Measurements from ENCODE around the gene ZNF878. TPM values are rescaled to one million over a fixed set of nuclear protein-coding genes. Genes with fewer than 3 reads are reported as not detected.

ZNF878 gene
- under 1 TPM in 3 of 4 donors, not detected in 1; 0.26 to 0.55 (median 0.28) TPM for total RNA-seq

DNA sequence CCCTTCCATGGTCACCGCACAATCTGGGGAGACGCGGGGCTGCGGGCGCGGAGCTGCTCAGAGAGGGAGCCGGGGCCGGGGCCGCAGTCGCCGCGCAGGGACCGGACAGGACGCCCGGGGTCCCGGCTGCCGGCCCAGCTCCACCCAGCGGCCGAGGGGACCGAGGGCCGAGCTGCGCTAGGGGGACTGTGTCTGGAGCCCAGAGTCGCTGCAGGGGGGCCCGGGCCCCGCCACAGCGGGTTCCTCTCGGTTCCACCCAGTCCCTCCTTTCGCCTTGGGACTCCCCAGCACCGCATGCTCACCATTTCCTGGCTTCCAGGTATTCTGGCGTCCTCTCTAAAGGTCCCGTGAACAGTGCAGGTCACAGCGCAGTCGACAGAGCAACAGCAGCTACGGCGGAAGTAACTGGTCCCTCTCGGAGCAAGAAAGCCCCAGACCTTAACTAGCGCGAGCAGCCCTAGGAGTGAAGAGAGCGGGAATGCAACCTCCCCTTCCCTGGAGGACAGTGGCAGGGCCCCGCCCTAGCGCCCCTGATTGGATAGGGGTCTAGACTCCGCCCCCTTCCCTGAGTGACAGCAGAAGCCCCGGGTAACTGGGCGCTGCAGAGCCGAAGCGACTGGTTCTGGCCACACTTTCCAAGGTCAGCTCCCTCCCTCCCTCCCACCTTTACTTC, at the start of gene ZNF878:
Gene ZNF878, minus strand, starts transcription at position 465 of the 673 bp plus-strand sequence. Its CDS starts 160 bp downstream, at position 305.
- Histone ChIP-seq H3K27ac (peak within 1 kb of the TSS; percentile 47 to 60), H3K9me3 (no peaks in the 10 kb centered on the region), H3K27me3 (no peaks in the 10 kb centered on the region), H3K4me3 (peak within 1 kb of the TSS; percentile 51 to 56), H3K4me1 (no peaks in the 10 kb centered on the region), H3K36me3 (no peaks in the 10 kb centered on the region)
- peak; percentile 85 to 88 for DNase-seq
- TF ChIP-seq, protein P1, sequence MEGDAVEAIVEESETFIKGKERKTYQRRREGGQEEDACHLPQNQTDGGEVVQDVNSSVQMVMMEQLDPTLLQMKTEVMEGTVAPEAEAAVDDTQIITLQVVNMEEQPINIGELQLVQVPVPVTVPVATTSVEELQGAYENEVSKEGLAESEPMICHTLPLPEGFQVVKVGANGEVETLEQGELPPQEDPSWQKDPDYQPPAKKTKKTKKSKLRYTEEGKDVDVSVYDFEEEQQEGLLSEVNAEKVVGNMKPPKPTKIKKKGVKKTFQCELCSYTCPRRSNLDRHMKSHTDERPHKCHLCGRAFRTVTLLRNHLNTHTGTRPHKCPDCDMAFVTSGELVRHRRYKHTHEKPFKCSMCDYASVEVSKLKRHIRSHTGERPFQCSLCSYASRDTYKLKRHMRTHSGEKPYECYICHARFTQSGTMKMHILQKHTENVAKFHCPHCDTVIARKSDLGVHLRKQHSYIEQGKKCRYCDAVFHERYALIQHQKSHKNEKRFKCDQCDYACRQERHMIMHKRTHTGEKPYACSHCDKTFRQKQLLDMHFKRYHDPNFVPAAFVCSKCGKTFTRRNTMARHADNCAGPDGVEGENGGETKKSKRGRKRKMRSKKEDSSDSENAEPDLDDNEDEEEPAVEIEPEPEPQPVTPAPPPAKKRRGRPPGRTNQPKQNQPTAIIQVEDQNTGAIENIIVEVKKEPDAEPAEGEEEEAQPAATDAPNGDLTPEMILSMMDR (IDR thresholded peaks at IDR 0.05), result peak in 1 of 4 experiments; percentile 3
- TF ChIP-seq POLR2A (IDR thresholded peaks at IDR 0.05), result peak; percentile 85 to 91
- intact Hi-C loops (cut with DNase I; ENCODE audit: low total_unique reads), result no loop called here

DNA sequence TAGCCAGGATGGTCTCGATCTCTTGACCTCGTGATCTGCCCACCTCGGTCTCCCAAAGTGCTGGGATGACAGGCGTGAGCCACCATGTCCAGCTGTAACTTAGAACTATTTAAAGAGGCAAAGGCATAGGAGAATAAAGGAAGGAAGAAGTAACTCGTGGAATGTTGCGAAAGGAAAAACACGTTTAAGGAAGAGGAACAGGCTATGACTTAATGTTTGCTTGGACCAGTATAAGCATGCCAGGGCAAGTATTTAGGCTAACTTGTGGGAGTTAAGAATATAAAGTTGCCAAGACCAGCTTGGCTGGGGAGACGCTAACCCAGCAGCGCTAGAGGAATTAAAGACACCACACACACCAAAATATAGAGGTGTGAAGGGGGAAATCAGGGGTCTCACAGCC, 45.3 kb upstream of the ZNF878 start:
- no peaks in the 10 kb centered on the region for H3K4me1 ChIP-seq
- no peak for TF ChIP-seq POLR2A (IDR thresholded peaks at IDR 0.05)
- TF ChIP-seq, protein P1 (IDR thresholded peaks at IDR 0.05), result no peak
- no peak for DNase-seq
- H3K4me3 ChIP-seq, result no peak overlapping the region
- no peaks in the 10 kb centered on the region for H3K27me3 ChIP-seq
- no peaks in the 10 kb centered on the region for H3K36me3 ChIP-seq
- intact Hi-C loops (cut with DNase I; ENCODE audit: low total_unique reads), result no loop called here
- no peak overlapping the region for H3K27ac ChIP-seq
- no peaks in the 10 kb centered on the region for H3K9me3 ChIP-seq

DNA sequence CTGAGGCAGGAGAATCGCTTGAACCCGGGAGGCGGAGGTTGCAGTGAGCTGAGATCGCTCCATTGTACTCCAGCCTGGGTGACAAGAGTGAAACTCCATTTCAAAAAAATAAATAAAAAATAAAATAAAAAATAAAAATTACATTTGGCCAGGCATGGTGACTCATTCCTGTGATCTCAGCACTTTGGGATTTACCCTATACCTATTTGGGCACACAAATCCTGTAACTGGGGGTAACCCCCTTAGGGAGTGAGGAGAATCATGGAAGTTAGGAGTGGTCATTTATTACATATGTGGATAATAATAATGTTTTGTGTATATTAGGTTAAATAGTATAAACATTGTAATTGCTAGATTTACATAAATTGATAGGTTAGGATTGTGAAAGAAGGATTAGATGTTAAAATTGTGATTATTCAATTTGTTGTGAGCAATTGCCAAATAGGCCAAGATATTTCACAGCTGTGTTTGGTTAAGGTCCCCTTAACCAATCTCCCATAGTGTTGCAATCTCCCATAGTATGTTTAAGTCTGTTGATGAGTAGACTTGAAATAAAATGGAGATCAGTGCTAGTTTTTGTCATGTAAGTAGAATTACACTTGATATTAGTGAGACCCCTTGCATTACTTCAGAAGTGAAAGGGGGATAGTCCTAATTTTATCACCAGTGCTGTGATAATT, 42.5 kb upstream of the ZNF878 start:
- H3K27ac ChIP-seq, result no peak overlapping the region
- no peak overlapping the region for H3K4me3 ChIP-seq
- no peaks in the 10 kb centered on the region for H3K4me1 ChIP-seq
- TF ChIP-seq, protein P1 (IDR thresholded peaks at IDR 0.05), result no peak
- TF ChIP-seq POLR2A (IDR thresholded peaks at IDR 0.05), result no peak
- intact Hi-C loops (cut with DNase I; ENCODE audit: low total_unique reads), result no loop called here
- H3K27me3 ChIP-seq, result no peaks in the 10 kb centered on the region
- H3K36me3 ChIP-seq, result no peaks in the 10 kb centered on the region
- no peaks in the 10 kb centered on the region for H3K9me3 ChIP-seq
- no peak for DNase-seq

DNA sequence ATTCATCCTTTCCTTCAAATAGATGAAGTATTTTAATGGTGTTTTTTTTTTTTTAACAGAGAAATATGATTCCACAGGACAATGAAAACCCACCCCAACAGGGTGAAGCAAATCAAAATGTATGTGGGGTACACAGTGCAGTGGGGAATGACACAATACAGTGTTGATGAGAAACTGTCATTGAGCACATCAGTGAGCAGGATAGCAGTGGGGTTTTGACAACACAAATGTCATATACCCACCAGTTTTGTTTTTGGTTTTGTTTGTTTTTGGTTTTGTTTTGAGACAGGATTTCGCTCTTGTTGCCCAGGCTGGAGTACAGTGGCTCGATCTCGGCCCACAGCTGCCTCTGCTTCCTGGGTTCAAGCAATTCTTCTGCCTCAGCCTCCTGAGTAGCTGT, 41.0 kb upstream of the ZNF878 start:
- TF ChIP-seq, protein P1 (IDR thresholded peaks at IDR 0.05), result no peak
- TF ChIP-seq POLR2A (IDR thresholded peaks at IDR 0.05), result no peak
- H3K27me3 ChIP-seq, result no peaks in the 10 kb centered on the region
- no peaks in the 10 kb centered on the region for H3K36me3 ChIP-seq
- no peak overlapping the region for H3K27ac ChIP-seq
- DNase-seq, result no peak
- intact Hi-C loops (cut with DNase I; ENCODE audit: low total_unique reads), result no loop called here
- no peaks in the 10 kb centered on the region for H3K9me3 ChIP-seq
- no peaks in the 10 kb centered on the region for H3K4me1 ChIP-seq
- H3K4me3 ChIP-seq, result no peak overlapping the region

DNA sequence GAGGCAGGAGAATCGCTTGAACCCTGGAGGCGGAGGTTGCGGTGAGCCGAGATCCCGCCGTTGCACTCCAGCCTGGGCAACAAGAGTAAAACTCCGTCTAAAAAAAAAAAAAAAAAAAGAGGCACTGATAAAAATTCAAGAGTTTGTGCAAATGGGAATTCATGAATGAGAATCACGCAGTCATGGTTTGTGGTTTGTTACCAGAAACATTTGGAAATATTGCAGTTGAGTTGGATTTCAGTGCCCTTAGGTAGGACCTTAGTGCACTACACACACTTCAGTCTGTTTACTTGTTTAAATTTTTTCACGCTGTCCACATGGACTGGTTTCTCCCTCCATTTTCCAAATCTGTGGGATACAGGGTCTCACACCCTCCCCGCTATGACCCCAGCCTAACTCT, 40.2 kb upstream of the ZNF878 start:
- DNase-seq, result no peak
- Histone ChIP-seq H3K4me3 (peak overlapping the region; percentile 42 to 52), H3K4me1 (no peaks in the 10 kb centered on the region), H3K9me3 (no peaks in the 10 kb centered on the region), H3K36me3 (no peaks in the 10 kb centered on the region), H3K27me3 (no peaks in the 10 kb centered on the region), H3K27ac (peak overlapping the region; percentile 61 to 69)
- intact Hi-C loops (cut with DNase I; ENCODE audit: low total_unique reads), result no loop called here
- TF ChIP-seq, protein P1 (IDR thresholded peaks at IDR 0.05), result no peak
- no peak for TF ChIP-seq POLR2A (IDR thresholded peaks at IDR 0.05)
